A204.1 (cell line): ENCODE results near the gene RAF1.

Source experiments
- FAIRE-seq: peaks from 2 replicates; lab custom pipeline; 2012; peaks lifted over from hg19 to GRCh38; lab: Jason Lieb, UNC

The RAF1 gene

DNA sequence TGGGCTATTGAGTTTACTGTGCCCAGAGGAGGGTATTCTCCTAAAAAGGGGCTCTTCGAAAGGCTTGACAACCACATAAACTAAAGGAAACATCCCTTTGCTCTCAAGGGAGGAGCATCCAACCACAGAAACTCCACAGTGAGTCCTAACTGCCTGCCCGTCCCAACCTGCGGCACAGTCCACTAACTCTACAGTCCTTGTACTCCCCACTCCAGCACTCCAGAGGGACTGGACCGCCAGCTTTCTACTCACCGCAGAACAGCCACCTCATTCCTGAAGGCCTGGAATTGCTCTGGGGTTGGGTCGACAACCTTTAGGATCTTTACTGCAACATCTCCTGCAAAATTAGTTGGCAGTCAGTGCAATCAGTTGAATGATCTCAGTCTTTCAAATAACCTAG lies 72.5 kb downstream of the RAF1 start:
- FAIRE-seq: no peak

DNA sequence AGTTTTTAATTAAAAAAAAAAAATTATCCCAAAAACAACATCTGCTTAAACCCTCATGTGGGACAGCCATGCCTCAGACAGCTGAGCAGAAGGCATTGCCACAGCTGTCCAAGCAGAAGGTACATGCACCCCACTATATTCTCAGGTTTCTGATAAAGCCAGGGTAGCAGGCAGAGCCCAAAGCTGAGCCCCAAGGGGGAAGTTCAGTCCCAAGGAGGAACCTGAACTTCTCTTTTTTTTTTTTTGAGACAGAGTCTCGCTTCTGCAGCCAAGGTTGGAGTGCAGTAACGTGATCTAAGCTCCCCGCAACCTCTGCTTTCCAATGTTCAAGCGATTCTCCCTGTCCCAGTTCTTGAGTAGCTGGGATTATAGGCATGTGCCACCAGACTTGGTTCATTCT lies 73.8 kb downstream of the RAF1 start:
- FAIRE-seq: no peak

DNA sequence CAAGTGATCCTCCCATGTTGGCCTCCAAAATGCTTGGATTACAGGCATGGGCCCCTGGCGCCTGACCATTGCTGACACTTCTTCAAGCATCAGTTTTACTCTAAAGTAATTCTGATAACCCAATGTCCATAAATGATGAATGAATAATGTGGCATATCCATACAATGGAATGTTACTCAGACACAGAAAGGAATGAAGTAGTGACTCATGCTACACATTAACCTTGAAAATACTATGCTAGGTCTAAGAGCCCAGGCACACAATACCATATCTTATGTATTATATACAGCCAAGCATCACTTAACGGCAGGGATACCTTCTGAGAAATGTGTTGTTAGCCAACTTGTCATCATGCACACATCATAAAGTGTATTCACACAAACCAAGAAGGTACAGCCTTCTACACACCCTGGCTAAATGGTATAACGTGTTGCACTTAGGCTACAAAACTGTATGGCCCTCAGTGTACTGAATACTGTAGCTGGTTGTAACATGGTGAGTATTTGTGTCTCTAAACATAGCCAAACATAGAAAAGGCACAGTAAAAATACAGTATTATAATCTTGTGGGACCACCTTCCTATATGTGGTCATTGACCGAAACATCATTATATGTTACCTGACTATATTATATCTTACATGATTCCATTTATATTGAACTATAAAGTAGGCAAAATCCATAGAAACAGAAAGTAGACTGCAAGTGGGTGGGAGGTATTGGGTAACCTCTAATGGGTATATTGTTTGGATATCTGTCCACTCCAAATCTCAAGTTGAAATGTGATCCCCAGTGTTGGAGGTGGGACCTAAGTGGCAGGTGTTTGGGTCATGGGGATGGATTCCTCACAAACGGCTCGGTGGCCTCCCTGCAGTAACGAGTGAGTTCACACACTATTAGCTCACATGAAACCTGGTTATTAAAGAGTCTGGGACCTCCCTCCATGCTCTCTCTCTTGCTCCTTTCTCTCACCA lies 75.6 kb downstream of the RAF1 start:
- no peak for FAIRE-seq

DNA sequence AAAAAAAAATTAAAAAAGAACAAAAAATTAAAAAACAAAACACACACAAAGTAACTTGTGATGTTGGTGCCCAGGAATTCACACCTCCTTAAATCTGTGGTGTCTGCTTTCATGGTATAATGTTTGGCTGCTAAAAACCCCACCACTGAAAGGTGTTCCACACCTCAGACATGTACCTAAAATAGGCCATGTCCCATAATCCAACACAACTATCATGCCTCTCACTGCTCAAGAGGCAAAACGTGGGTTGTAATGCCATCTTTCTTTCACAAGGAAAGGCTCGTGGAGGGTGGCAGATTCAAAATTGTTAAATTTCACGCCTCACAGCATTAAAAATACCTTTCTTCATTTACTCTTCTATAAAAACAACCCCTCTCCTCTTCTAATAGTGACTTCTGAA lies 77.5 kb downstream of the RAF1 start:
- FAIRE-seq: no peak

DNA sequence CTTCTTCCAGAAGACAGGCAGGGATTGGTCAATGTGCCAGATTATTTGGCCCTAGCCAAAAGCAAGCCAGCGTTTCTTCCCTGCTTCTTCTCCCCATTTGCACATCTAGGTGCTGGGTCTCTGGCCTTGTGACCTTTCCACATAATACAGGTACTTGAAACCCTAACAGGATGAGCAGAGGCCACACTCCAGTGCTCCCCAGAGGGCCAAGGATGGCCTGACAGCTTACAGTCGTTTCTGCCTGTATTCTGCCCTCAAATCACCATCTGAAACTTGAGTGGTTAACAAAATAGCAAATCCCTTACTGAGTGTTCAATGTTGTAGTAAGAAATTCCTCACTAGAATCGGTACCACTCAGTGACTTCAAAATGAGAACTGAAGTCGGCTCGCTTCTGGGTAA lies 77.9 kb downstream of the RAF1 start:
- FAIRE-seq: no peak

DNA sequence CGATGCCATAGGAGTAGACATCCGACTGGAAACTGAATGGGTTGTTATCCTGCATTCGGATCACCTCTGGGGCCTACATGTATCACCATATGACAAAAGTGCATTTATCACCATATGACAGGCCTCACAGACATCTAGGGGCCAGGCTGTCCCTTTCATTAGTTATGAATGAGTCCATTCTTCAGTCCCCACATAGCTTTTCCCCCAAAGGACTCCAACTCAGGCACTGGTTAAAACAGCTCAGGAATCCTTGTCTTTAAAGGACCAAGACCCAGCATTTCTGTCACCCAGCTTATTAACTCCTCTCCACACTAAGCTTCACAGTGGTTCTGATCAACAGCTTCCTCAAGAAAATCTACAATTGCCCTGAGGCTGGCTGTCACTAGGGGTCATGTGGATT lies 78.7 kb downstream of the RAF1 start:
- no peak for FAIRE-seq

DNA sequence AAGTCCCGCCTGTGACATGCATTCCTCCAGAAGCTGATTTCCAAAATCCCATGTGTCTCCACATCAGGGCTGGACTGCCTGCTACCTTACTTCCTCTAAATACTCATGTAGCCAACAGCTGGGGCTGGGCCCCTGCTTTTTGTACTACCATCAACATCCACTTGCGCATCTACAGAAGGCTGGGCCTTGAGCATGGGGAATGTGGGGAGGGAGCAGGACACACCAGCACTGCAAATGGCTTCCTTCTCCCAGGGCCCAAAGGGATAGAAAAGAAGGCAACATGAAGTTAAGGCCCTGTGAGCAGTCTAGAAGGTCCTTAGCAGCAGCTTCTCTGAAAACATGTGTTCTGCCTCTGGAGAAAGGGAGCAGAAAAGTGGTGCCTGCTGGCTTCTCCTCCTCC lies 79.8 kb downstream of the RAF1 start:
- no peak for FAIRE-seq

DNA sequence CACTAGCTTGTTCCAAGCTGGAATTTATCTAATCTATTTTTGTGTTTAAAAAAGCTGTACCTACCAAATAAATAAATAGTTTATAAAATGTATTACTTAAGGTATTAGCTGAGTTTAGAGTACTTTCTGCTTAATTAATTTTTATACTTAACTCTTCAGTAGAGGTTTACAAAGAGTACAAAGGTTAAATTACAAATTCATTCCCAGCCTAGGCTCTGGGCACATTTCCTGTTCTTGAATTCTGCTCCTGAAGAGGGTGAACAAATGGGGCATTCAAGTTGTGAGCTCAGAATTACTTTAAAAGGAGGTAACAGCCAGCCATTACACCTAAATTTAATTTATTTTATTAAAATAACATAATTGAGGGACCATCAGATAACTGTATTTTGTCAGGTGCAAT lies 80.6 kb downstream of the RAF1 start:
- FAIRE-seq: no peak

DNA sequence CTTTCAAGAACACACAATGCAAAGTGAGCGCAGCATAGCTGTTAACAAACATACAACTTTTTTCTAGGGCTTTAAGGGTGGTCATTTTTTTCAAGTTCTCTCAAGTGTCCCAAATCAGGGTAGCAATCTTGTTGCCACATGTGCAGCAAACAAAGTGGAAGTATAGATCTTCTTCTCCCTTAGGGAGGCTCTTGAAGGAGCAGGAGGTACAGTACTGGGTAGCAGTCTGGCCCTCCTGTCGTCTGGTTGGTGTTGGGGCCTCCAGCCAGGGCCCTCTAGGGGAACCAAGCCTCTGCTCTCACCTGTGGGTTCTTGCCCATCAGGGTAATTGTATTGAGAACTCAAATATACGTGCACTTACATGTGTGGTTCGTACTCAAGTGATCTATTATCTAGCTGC lies 81.2 kb downstream of the RAF1 start:
- FAIRE-seq: no peak

DNA sequence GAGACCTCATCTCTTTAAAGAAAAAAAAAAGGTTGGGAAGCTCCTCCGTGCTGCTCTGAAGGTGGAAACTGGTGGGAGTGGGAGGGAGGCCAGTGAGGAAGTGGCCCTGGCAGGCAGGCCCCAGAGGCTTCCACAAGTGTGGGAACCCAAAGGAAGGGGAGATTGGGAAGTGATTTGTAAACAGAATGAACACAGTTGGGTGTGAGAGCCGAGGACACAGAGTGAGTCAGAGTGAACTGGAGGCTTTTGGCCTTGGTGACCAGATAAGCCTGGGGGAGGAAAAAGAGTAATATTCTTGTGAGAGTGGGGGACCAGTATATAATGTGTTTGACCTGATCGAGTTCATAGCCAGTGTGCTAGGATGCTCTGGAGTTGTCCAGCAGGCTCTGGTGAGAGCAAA lies 84.0 kb downstream of the RAF1 start:
- FAIRE-seq: no peak

DNA sequence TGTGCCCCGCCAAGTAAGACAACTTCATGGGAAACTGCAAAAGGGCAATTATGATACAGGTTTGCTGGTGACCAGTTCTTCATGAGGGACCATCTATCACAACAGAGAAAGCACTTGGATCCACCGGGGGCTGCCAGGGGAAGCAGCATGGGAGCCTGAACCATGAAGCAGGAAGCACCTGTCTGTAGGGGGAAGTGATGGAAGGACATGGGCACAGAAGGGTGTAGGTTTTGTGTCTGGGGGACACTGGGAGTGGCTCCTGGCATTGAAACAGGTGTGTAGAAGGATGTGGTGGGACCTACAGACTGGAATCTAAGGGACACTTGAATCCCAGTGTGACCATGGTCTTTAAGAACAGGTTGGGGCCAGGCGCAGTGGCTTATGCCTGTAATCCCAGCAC lies 84.5 kb downstream of the RAF1 start:
- FAIRE-seq: no peak

DNA sequence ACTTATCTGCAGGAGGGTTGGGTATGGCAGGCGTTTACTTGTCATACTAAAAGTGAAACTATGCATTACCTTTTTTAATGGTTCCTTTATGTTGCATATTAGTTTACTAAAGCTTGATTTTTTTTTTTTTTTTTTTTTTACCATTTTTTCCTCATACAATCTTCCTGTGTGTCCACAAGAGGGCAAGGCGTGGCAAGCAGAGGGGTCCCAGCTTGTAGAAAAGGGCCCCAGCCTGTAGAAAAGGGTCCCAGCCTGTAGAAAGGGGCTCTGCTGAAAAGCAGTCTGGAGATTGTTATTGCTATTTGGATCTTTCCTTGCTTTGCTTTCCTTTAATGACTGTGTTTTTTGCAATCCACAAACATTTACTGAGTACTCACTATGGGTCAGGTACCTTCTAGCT lies 85.2 kb downstream of the RAF1 start:
- no peak for FAIRE-seq

DNA sequence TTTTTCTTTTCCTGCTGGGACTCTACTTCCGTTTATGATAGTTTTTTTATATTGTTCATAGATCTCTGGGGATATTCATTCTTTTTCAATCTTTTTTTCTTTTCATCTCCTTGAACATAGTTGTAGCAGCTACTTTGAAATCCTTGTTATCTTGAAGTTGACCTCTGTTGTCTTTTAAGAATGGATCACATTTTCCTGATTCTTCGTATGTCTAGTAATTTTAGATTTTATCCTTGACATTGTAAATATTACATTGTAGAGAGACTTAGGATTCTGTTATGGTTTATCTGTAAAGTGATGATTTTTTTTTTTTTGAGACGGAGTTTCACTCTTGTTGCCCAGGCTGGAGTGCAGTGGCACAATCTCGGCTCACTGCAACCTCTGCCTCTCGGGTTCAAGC lies 86.5 kb downstream of the RAF1 start:
- no peak for FAIRE-seq

DNA sequence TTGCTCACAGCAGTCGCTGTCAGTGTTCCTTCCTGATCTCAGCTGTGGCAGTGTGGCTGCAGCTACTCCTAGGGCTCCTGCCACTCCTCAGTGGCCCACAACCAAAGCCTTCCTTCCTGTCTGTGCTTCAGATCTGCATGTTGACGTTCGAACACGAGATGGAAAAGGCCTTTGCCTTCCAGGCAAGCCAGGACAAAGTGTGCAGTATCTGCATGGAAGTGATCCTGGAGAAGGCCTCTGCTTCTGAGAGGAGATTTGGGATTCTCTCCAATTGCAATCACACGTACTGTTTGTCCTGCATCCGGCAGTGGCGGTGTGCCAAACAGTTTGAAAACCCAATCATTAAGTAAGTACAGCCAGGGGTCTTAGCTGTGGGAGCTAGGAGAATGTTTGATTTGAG lies 89.3 kb downstream of the RAF1 start:
- FAIRE-seq: no peak

DNA sequence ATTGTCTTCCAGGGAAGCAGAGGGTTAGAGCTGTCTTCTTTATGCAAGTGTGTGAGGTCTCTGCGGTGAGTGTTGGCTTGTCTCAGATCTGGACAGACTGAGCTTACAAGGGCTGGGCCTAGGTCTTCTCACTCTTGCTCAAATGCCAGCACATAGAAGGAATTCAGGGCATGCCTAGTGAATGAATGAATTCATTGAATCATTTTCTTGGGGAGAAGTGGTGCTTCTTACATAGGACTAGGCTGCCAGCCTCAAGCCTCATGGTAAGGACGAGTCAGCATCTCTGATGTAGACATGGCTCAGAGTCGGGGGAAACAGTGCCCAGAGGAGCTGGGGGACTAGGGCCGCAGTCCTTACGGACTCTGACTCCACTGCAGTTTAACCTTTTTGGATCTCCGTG lies 89.8 kb downstream of the RAF1 start:
- FAIRE-seq: no peak

DNA sequence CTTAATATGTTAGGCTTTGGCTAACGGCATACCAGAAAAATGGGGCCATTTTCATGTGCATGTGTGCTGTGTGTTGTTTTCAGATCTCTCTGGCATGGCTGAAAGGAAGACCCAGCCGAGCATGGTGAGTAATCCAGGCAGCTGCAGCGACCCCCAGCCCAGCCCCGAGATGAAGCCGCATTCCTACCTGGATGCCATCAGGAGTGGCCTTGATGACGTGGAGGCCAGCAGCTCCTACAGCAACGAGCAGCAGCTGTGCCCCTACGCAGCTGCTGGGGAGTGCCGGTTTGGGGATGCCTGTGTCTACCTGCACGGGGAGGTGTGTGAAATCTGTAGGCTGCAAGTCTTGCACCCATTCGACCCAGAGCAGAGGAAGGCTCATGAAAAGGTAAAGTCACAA lies 91.9 kb downstream of the RAF1 start:
- FAIRE-seq: no peak

DNA sequence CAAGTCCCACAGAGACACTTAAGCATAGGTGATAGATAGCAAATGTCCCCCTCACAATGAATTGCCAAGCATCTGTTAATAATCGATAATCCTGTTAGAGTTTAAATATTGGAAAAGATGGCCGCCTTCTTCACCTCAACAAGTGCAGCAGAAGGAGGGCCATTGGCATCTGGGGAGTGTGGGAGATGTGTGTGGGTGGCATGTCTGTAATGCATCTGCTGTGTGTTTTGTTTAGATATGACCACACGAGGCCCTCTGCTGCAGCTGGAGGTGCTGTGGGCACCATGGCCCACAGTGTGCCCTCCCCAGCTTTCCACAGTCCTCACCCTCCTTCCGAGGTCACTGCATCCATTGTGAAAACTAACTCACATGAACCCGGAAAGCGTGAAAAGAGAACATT lies 94.1 kb downstream of the RAF1 start:
- no peak for FAIRE-seq

DNA sequence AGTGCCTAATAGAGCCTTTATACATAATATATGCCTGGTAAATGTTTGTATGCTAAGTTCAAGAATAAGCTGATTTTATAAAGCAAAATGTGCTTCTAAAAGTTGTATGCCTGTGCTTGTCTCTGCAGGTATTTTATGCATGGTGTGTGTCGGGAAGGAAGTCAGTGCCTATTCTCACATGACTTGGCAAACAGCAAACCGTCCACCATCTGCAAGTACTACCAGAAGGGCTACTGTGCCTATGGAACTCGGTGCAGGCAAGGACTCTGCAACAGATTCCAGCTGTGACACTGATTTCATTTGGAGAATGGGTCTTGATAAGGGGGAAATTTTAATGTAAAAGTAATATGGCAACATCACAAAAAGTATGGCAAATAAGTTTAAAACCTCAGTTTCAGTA lies 95.2 kb downstream of the RAF1 start:
- FAIRE-seq: no peak

DNA sequence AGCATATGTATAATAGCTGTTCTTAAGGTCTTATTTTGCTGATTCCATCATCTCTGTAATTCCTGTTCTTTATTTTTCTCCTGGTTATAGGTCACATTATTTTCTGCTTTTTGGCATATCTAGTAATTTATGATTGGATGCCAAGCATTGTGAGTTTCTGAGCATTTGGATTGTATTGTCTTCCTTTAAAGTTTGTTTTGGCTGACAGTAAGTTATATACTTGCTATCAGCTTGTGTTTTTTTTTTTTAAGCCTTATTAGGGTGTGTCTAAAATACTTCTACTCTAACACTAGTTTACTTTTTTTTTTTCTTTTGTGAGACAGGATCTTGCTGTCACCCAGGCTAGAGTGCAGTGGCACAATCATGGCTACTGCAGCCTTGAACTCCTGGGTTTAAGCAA lies 96.9 kb downstream of the RAF1 start:
- FAIRE-seq: no peak

DNA sequence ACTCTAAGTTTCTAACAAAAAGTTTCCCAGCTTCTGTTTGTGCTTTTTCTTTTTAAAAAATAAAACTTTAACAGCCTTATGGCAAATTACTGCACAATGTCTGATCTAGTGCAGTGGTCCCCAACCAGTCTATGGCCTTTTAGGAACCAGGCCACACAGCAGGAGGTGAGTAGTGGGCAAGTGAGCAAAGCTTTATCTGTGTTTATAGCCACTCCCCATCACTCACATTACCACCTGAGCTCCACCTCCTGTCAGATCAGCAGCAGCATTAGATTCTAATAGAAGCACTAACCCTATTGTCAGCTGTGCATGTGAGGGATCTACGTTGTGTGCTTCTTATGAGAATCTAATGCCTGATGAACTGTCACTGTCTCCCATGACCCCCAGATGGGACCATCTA lies 101.5 kb downstream of the RAF1 start:
- no peak for FAIRE-seq

DNA sequence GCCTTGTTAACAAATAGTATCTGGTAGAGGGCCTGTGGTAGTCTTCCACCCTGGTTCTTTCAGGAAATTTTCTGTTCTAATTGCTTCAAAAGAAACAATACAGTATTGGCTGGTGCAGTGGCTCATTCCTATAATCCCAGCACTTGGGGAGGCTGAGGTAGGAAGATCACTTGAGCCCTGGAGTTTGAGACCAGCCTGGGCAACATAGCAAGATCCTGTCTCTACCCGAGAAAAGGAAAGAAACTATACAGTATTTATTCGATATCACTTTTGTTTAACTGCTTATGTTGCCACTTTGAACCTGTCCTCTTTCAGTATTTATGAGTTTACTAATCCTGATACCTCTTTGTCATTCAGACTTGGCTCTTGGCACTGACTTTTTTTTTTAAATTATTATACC lies 102.5 kb downstream of the RAF1 start:
- FAIRE-seq: no peak

DNA sequence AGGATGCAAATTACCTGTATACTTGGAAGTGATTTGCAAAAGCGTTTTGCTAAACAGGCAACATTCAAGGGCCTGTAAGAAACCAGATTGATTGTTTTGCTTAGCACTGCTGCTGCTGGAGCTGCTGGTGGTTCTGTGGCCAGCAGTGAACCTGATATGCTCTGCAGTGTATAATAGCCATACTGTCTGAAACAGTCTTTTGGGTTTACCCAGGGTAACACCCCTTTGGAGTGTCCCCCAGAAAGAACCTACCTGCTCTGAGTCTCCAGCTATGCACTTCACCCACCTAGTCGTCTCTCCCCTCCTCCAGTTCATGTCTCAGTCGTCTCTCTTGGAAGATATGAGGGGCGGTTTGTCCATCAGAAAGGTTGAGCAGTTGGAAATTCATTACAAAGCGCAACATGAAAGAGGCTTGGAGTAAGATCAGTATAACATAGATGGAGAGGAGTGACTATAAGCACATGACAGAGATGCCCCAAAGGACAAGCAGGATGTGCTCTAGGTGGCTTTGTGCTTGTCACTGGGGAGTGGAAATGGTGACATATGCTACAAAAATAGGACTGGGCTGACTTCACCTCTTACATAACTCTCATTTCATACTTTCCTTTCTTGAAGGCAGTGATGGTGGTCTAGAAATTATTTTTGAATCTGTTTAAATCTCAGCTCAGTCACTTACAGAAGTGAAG lies 103.3 kb downstream of the RAF1 start:
- FAIRE-seq: no peak

DNA sequence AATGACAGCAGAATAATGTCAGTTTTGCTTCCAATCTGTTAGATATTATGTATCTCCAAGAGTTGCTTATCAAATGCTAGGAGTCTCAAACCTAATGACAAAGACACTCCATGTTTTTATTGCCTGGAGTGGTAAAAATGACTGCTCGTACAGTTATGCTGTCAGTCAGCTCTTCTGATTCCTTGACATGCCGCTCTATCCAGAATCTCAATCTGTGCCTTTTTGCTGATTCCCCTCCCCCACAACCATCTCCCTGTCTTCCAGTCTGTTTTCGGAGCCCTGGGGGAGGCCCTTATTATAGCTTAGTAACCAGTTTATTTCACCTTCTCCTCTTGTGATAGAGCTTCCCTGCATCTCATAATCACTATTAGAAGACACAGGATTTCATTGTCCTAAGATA lies 104.4 kb downstream of the RAF1 start:
- no peak for FAIRE-seq

DNA sequence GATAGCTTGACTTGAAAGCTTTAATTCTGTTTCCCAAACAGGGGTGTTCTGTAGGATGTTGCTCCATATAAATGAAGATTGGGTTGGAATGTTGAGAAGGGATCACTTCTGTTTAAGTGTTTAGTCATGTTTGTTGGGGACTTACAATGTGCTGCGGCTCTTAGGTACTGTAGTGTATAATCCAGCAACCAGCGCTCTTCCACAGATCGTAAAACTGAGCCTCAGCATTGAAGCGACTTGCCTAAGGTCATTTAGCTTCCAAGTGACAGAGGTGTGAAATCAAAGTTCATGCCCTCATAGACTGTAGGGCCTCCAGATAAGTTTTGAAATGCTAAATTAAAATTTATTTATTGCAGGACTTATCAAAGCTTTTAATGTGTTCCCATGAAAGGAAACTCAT lies 105.2 kb downstream of the RAF1 start:
- FAIRE-seq: no peak
